T-helper 17 cell (primary cell): ENCODE measurements around the gene S100A4. TPM values are rescaled to one million over a fixed set of nuclear protein-coding genes. Genes with fewer than 3 reads are reported as not detected.

ENCODE experiments used
- ATAC-seq: fragments of 150-1000 bp; cut with Tn5 transposase; 2 replicates; pipeline ENCODE4 v1.10.0; 2021; ENCODE audit warnings: mild to moderate bottlenecking, moderate library complexity
- DNase-seq, 3 donors: peaks; one replicate each; pipeline versions ENCODE4 v3.0.0 to v3.0.0-alpha.2; 2020 to 2021
- H3K9me3 ChIP-seq: one replicate; pipeline ENCODE4 v1.7.0; 2013; ENCODE audit warnings: low read length, mild to moderate bottlenecking; ENCODE audit not compliant: control insufficient read depth, poor library complexity, severe bottlenecking
- H3K27ac Mint-ChIP-seq: one replicate; pipeline ENCODE4 v1.8.0; 2022; ENCODE audit warnings: mild to moderate bottlenecking, moderate library complexity, mixed read lengths
- H3K27me3 Mint-ChIP-seq: one replicate; pipeline ENCODE4 v1.8.0; 2022; ENCODE audit warnings: mixed read lengths
- H3K36me3 Mint-ChIP-seq: one replicate; pipeline ENCODE4 v1.8.0; 2022; ENCODE audit warnings: low read depth, mixed read lengths
- H3K4me1 Mint-ChIP-seq: one replicate; pipeline ENCODE4 v1.8.0; 2022; ENCODE audit warnings: mild to moderate bottlenecking, mixed read lengths
- H3K4me3 Mint-ChIP-seq: one replicate; pipeline ENCODE4 v1.8.0; 2022; ENCODE audit warnings: mild to moderate bottlenecking, moderate library complexity, mixed read lengths
- total RNA-seq, 4 donors: library from RNA in 2 of 4; stranded (reverse) in 2 of 4; gene quantifications; one replicate each; pipeline ENCODE4 v1.2.3 and lab custom pipeline; 2022 to 2026

The S100A4 gene
- total RNA-seq, 2 donors from 2014 or later = 935 to 1,018 TPM

GRCh38 chr1:153548722-153549688, 3.4 kb upstream of the S100A4 start, which contains the start of gene S100A3:
TSS of gene S100A3 (minus strand) at chr1:153549258. CDS start at chr1:153548485, 773 bp downstream.
- H3K4me3 Mint-ChIP-seq = no peak within 1 kb of the TSS
- ATAC-seq = no peak
- H3K27ac Mint-ChIP-seq = peak within 1 kb of the TSS; percentile 41
- H3K9me3 ChIP-seq = no peaks in the 10 kb centered on the region
- H3K27me3 Mint-ChIP-seq = no peaks in the 10 kb centered on the region
- peaks cover 12% of the 10 kb centered on the region for H3K36me3 Mint-ChIP-seq
- DNase-seq = no peak
- H3K4me1 Mint-ChIP-seq = peaks cover 36% of the 10 kb centered on the region

GRCh38 chr1:153547560-153548551, 2.2 kb upstream of the S100A4 start:
- Mint-ChIP-seq H3K36me3 (peaks cover 12% of the 10 kb centered on the region), H3K27ac (peak overlapping the region; percentile 41), H3K27me3 (no peaks in the 10 kb centered on the region), H3K4me1 (peaks cover 38% of the 10 kb centered on the region), H3K4me3 (no peak overlapping the region)
- DNase-seq (no peak), ATAC-seq (no peak)
- H3K9me3 ChIP-seq = no peaks in the 10 kb centered on the region

GRCh38 chr1:153546796-153547559, 1.4 kb upstream of the S100A4 start:
- Mint-ChIP-seq H3K27me3 (no peaks in the 10 kb centered on the region), H3K27ac (peak overlapping the region; percentile 96), H3K4me1 (peaks cover 45% of the 10 kb centered on the region), H3K4me3 (peak overlapping the region; percentile 98), H3K36me3 (peaks cover 12% of the 10 kb centered on the region)
- no peak for ATAC-seq
- no peaks in the 10 kb centered on the region for H3K9me3 ChIP-seq
- no peak for DNase-seq

- H3K36me3 Mint-ChIP-seq = peaks cover 12% of the 10 kb centered on the region
- H3K27ac Mint-ChIP-seq = peak overlapping the region; percentile 96
- H3K4me1 Mint-ChIP-seq = peaks cover 50% of the 10 kb centered on the region
- DNase-seq (no peak), ATAC-seq (no peak)
- no peaks in the 10 kb centered on the region for H3K27me3 Mint-ChIP-seq
- no peaks in the 10 kb centered on the region for H3K9me3 ChIP-seq
- peak overlapping the region; percentile 98 for H3K4me3 Mint-ChIP-seq
Measured at GRCh38 chr1:153546371-153546770, 765 bp upstream of the S100A4 start.

- H3K27me3 Mint-ChIP-seq = no peaks in the 10 kb centered on the region
- H3K36me3 Mint-ChIP-seq = peaks cover 12% of the 10 kb centered on the region
- peak overlapping the region; percentile 96 for H3K27ac Mint-ChIP-seq
- ATAC-seq (no peak), DNase-seq (no peak)
- H3K9me3 ChIP-seq = no peaks in the 10 kb centered on the region
- peaks cover 64% of the 10 kb centered on the region for H3K4me1 Mint-ChIP-seq
- peak overlapping the region; percentile 98 for H3K4me3 Mint-ChIP-seq
Measured at GRCh38 chr1:153544453-153545066, 1.0 kb downstream of the S100A4 start.

GRCh38 chr1:153543736-153544135, 1.9 kb downstream of the S100A4 start:
- no peak for ATAC-seq
- peak overlapping the region; percentile 98 for H3K4me3 Mint-ChIP-seq
- H3K9me3 ChIP-seq = no peaks in the 10 kb centered on the region

GRCh38 chr1:153542956-153543711, 2.5 kb downstream of the S100A4 start:
- Mint-ChIP-seq H3K27ac (peak overlapping the region; percentile 96), H3K36me3 (peaks cover 12% of the 10 kb centered on the region), H3K4me3 (peak overlapping the region; percentile 98), H3K4me1 (peaks cover 69% of the 10 kb centered on the region), H3K27me3 (no peaks in the 10 kb centered on the region)
- DNase-seq = no peak
- ATAC-seq = no peak
- no peaks in the 10 kb centered on the region for H3K9me3 ChIP-seq

More at GRCh38 chr1:153543736-153544135, 1.9 kb downstream of the S100A4 start:
- DNase-seq = no peak
- no peaks in the 10 kb centered on the region for H3K27me3 Mint-ChIP-seq
- peaks cover 12% of the 10 kb centered on the region for H3K36me3 Mint-ChIP-seq
- H3K27ac Mint-ChIP-seq = peak overlapping the region; percentile 96
- peaks cover 67% of the 10 kb centered on the region for H3K4me1 Mint-ChIP-seq

- ATAC-seq = no peak
Measured at GRCh38 chr1:153541641-153542590, 3.7 kb downstream of the S100A4 start.

GRCh38 chr1:153540394-153541361, 4.9 kb downstream of the S100A4 start, which contains the start of gene S100A5:
TSS of gene S100A5 (minus strand) at chr1:153540934. CDS start at chr1:153540191, 743 bp downstream.
- no peaks in the 10 kb centered on the region for H3K9me3 ChIP-seq
- H3K36me3 Mint-ChIP-seq = peaks cover 12% of the 10 kb centered on the region
- ATAC-seq (peak; percentile 37), DNase-seq (peak in 2 of 3 donors; percentile 29 to 49)
- H3K27me3 Mint-ChIP-seq = no peaks in the 10 kb centered on the region
- peak within 1 kb of the TSS; percentile 96 for H3K27ac Mint-ChIP-seq
- H3K4me1 Mint-ChIP-seq = peaks cover 70% of the 10 kb centered on the region
- H3K4me3 Mint-ChIP-seq = peak within 1 kb of the TSS; percentile 84

More at GRCh38 chr1:153541641-153542590, 3.7 kb downstream of the S100A4 start:
- no peak for DNase-seq
- Mint-ChIP-seq H3K27ac (peak overlapping the region; percentile 96), H3K4me3 (peak overlapping the region; percentile 98), H3K27me3 (no peaks in the 10 kb centered on the region), H3K36me3 (peaks cover 12% of the 10 kb centered on the region), H3K4me1 (peaks cover 69% of the 10 kb centered on the region)
- no peaks in the 10 kb centered on the region for H3K9me3 ChIP-seq
